GM04504 (cell line): ENCODE data around the gene ARPC2.
A peak's percentile ranks its signal among the peaks of the same experiment; 100 is the strongest.
"Not testable (repeated sequence)": the region's sequence is repeated elsewhere in the genome, so short reads cannot be mapped to it uniquely, and the experiment has no call there.

Experiments used
- DNase-seq: peaks from one replicate; pipeline ENCODE4 v3.0.0-alpha.2; 2012; ENCODE audit warnings: low read depth

ARPC2 gene

DNA sequence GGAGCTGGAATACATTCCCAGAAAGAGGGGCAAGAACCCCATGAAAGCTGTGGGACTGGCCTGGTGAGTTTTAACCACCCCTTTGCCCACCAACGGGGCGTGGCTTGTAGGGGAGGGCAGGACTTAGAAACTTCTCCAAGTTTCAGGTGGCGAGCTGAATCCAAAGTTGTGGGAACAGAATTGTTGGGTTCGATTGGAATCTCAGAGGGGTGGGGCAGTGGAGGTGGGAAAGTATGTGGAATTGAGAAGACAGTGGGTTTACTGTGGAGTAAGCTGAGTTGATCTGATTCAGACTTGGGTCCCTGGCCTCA lies 54.5 kb downstream of the ARPC2 start:
- no peak for DNase-seq

DNA sequence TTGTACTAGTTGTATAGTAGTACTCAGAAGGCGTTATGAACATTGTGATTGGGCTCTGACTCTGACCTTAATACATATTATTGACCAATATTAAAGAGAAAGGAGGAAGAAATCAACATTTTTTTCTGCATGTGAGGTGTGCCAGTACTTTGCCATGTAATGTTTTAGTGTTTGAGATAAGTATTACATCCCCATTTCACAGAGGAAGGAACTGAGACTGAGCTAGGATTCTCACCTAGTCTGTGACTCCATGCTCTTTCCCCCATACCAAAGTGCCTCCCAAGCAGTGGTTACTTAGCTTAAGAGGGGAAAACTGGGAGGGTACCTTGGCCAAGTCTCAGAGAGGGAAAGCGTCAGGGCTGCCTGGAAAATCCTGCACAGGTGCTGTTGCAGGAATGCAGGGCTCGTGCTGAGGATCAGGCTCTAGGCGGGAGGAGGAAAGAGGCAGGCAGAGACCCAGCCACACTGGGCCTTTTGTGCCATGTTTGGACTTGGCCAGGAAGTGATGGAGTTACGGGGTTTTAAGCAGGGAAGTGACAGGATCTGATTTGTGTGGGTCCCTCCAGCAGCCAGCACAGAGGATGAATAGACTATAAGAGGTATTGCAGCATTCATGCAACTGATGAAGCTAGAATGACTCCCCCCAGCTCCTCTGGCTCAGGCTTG lies 55.0 kb downstream of the ARPC2 start:
- no peak for DNase-seq

DNA sequence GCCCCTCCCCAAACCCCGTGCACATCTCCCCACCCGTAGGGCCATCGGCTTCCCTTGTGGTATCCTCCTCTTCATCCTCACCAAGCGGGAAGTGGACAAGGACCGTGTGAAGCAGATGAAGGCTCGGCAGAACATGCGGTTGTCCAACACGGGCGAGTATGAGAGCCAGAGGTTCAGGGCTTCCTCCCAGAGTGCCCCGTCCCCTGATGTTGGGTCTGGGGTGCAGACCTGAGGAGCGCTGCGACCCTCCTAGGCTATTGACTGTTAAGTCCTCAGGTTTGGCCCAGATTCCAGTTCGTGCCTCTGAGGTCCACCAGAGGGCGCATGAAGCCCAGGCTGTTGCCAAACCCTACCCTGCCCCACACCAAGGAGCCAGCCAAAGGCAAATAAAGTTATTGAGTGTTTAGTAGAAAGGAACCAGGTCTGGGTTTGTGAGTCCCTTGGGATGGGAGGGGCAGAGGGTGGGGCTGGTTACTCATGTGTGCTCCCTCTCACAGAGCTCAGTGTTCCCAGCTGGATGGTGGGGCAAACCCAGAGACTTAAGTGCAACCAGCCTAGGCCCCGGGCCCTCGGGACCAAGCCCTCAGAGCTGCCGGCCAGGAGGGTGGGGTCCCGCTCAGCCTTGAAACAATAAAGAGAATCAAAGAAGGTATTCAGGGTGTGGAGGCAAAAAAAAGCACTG lies 55.7 kb downstream of the ARPC2 start:
- peak; percentile 96 for DNase-seq

DNA sequence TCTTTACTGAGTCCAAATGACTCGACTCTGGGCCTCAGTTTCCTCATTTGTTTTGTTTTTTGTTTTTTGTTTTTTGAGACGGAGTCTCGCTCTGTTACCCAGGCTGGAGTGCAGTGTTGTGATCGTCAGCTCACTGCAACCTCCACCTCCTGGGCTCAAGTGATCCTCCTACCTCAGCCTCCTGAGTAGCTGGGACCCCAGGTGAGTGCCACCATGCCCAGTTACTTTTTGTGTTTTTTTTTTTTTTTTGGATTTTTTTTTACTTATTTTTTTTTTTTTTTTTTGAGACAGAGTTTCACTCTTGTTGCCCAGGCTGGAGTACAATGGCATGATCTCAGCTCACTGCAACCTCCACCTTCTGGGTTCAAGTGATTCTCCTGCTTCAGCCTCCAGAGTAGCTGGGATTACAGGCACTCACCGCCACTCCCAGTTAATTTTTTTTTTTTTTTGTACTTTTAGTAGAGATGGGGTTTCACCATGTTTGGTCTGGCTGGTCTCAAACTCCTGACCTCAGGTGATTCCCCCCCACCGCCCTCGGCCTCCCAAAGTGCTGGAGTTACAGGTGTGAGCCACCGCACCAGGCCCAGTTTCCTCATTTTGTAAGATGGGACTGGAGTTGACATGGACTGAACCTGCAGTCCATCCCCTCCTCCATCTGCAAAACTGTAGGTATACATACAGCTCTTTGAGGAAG lies 56.4 kb downstream of the ARPC2 start:
- not testable (repeated sequence) for DNase-seq

DNA sequence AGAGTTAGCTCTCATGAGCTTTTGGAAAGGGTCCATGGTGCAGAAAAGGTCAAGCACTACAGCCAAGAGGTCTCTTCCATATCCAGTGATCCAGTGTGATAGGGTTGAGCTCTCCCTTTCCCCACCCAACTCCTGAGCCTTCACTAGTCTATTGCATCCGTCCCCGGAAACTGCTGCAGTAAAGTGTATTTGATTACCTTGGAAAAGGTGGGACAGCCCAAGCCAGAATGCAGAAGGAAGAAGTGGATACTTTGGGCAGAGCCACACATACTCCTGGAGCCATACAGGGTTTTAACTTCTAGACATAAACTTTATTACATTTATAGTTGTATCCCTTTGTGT lies 56.9 kb downstream of the ARPC2 start:
- DNase-seq = no peak

DNA sequence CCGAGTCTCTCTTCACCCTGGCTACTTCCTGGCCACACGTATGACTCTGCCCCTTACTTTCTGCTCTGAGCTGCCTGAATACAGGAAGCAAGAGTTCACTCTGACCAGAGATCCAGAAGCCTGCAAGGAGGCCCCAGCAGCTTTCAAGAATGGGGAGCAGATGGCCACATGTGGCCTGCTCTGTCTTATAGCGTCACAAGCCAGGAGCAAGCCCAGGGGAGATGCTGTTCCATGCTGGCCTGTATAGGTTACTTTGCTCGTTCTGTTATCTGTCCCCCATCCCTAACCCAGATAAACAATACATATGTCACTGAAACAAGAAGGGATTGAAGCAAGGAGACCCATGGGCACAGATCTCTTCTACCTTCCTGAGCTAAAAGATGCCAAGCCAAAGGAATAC lies 57.6 kb downstream of the ARPC2 start:
- DNase-seq = no peak

DNA sequence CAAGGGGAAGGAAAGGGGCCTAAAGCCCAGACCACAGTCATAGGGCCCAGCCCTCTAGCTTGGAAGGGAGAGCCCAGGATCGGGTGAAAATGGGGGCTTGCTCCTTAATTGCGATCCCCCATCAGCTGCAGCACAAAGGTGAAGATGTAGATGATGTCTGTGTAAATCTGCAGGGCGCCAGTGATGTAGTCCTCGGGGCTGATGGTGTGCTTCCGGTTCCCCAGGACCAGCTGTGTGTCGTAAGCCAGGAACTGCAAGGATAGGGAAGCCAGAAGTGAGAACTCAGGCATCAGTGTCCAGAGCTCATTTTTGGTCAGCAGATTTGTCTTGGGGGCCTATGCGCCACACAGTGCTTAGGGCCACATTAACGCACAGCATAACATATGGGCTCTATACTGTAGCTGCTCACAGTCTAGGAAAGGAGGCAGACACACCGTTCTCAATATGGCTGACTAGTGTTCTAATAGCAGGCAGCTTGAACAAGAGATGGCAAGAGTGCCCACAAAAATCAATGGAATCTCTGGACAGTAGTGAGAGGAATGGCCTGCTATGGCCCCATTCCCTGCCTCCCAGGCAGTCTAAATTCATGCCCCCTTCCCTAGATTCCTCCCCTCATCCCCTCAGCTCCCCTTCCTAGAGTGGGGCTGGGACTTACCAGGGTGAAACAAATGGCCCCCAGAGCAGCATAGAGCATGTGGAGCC lies 58.5 kb downstream of the ARPC2 start:
- no peak for DNase-seq

DNA sequence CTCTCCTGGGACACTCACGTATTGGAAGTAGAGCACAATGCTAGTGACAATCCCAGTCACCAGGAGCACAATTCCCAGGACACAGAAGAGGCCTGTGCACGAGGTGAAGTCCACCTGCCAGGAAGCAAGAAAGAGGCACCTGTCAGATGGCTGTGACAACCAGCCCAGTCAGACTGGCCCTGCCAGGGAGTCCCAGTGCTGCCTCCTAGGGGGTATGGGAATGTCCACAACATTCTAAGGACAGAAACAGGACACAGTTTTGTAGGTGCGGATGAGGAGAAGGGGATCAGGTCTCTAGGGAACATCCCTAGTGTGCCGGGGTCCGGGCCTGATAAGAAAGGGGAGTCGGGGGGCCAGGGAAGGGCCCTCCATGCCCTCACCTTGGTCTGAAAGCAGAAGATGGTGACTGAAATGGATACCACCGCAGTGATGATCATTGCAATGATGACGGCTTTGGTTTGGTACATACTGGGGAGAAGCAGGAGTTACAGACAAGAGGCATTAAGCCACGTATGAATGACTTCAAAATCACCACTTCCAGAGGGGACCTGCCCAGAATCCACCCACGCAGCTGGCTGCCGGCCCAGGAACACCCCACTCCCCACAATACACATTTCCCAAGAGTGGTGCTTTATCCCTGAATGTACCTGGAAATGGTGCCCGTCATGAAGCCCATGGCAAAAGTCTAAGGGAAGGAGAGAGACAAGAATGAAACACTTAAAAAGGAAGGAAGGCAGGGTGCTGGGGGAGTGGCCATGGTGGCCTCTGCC lies 60.2 kb downstream of the ARPC2 start:
- DNase-seq = no peak

DNA sequence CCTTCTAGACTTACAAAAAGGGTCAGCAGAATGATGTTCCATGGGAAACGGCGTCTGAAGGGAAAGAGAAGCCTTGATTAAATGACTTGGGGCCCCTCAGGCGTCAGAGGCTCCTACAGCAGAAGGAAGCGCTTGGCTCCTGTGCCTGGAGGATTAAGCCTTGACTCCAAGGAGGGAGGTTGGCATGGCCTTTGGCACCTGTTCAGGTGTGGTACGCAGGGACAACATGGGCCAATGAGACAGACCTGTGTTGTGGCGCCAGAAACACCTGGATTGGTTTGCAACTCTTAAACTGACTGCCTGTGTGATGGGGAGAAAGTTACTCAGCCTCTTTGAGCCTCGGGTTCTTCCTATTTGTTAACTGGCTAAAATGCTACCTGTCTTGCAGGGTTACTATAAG lies 60.9 kb downstream of the ARPC2 start:
- DNase-seq = no peak

DNA sequence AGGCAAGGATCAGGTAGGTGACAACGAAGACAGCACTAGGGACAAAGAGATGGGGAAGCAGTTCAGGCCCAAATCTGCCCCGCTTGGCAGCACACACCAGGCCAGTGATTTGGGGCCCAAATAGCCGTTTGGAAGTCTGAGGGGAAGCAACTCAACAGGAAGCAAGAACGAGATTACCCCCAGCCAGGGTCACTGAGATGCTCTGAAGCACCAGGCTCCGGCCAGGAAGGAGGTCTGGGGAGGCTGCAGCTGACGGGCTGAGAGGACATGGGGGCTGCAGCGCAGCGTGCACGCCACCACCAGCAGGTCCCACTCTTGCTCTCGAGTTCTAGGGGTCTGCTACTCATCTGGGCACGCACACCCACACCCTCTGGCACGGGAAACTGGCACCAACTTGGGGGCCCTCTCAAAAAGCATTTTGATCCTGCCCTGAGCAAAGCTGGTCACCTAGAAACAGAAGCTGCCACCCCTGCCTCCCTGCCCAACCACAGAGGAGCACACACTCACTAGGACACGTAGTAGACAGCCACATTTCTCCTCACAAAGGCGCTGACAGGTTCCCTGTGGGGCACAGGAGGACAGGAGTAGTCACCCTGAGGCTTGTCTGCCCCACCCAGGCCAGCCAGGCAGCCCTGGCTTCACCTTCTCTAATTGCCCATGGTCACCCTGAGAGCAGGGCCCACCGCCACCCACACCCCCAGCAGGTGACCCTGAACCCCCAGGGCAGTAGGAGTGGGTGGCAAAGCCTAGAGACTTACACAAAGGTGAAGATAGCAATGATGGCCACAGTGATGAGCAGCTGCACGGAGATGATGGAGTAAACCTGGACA lies 61.8 kb downstream of the ARPC2 start:
- no peak for DNase-seq

DNA sequence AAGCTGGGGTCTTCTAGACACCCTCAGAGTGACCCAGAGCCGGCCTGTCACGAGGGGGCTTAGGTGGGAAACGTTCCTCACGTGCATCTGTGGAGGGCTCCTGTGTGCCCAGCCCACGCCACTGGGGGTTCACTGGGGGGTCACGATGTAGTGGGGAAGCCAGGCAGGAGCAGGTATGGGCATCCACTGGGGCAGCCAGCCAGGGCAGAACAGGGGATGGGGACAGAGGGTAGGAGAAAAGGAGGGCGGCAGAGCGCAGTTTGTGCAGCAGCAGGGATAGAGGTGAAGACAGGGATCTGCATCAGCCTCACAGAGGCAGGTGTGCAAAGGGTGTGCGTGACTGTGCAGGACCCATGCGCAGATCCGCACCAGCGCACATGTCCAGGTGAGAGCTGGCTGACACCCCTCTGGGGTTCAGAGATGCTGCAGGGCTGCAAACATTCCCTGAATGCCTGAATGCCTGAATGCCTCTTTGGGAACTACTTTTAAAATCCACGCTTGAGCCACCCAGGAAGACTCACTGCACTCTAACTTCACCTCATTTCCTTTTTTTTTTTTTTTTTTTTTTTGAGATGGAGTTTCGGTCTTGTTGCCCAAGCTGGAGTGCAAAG lies 63.4 kb downstream of the ARPC2 start:
- no peak for DNase-seq

DNA sequence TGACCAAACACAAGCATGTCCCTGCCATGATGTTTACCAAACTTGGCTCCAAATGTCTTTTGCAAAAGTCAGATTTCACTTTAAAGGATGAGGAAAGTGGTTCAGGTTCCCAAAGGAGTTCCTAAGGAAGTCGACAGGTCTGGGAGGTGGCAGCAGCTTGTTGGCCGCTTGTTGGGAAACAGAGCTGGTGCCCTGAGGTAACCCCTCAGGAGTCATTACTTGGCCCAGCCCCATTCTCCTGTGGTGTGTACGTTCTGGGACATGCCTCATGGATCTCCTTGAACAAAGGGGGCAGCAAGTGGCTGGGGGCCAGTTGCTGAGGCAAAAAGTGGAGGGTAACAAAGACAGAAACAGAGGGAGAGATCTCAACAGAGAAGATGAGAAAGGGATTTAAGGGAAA lies 64.5 kb downstream of the ARPC2 start:
- no peak for DNase-seq

DNA sequence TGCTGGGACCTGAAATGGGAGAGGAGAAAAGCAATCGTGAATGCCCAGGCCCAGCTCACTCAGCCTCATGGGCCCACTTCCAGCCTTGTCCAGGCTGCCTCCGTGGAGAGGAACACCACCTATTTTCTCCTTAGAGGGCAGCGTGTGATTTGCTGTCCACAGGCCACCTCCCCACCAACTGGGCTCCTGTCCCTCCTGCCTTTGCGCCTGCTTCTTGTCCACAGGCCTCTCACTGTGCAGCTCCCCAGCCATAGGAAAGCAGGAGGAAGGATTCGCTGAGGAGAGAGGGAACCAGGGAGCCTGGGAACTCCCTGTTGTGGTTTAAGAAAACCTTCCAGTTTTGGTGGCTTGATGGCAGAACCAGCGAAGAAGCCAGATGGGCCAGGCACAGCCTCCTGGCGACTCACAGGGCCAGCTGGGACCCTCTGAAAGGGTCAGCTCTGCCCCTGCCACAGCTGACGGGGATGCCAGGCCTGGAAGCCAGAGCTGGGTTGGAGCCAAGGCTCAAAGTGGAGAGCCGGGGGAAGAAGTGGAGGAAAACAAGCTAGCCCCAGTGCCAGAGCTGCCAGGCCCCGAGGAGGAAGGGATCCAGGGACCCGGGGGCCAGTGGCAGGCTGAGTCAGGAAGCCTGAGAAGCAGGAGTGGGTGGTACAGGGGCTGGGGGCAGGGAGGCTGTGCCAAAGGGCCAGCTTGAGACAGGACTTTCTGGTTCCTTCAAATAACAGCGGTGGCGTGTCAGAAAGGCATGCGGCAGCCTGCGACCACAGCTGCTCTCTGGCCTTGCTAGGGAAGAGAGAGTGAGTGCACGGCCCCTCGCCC lies 65.4 kb downstream of the ARPC2 start:
- DNase-seq = no peak

DNA sequence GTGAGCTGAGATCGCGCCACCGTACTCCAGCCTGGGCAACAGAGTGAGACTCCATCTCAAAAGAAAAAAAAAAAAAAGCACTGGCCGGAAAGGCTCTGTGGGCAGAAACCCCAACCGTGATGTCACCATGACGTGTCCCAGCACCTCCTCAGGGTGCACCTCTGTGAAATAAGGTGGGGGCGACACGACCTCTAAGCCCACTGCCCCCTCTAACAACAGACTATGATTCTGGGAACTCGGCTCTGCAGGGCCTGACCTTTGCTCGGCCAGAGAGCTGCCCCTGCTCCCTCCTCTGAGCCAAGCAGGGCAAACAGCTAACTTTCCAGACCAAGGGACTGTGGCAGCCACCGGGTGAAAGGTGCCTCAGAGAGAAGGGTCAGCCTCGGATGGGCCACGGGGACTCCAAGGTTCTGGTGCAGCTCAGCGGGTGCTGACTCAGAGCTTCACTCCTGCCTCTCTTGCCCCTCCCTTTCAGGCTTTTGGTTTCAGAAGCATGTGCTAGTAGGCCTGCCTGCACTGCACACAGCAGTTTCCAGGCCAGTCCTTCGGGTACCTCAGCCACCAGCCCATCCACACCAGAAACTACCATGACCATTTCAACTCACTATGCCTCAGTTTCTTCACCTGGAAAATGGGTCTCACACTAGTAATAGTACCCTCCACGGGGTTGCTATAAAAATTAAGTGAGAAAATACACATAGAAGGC lies 67.3 kb downstream of the ARPC2 start:
- no peak for DNase-seq

DNA sequence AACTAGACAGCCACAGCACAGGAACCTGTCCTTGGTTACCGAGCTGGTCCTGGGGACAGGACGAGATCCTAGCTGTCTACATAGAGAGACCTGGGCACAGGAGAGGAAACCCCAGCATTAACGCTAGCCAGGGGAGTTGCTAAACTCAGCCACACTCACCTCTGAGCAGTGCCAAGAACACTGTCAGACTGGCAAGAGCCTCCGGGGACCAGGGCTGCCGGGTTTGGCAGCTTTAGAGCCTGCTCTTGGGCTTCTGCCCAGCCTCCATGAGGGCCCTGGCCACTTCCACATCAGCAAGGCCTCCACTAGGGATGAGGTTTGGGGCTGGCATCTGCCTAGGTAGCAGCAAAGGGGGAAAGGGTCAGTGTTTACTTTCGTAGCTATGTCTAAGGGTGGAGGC lies 68.6 kb downstream of the ARPC2 start:
- no peak for DNase-seq

DNA sequence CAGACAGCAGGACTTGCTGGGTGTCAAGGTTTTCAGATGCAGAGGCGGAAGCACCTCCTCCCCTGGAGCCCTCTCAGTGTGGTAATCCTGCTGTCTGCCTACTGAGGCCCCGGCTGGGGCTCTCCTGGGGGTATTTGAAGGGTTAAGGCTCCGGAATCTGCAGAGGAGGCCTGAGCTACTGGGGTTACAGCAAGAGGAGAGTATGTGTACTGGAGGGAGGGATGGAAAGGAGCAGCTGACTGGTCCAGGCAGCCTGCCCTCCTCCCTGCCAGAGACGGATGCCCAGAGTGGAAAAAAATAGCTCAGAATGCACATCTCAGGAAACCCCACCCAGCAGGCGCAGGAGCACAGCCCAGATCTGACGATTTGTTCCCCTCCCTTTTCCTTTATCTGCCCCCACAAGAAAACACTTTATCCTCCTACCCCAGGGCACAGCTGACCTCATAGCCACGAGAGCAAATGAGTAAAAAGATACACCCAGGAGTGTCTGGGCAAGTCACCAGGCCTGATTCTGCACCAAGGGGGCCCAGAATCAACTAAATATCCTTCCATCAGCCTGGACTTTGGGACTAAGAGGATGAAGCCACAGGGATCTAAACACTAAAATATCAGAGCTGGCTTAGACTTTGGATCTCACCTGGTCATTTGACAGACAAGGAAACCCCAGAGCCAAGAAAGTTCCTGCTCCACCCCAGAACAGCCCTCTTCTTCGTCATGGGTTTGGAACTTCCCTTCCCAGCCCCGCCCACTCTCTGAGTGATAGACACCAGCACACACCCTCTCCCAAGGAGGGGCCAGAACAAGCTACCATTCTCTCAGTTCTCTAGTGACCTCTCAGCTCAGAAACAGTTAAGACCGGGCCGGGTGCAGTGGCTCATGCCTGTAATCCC lies 69.8 kb downstream of the ARPC2 start:
- peak; percentile 90 for DNase-seq

DNA sequence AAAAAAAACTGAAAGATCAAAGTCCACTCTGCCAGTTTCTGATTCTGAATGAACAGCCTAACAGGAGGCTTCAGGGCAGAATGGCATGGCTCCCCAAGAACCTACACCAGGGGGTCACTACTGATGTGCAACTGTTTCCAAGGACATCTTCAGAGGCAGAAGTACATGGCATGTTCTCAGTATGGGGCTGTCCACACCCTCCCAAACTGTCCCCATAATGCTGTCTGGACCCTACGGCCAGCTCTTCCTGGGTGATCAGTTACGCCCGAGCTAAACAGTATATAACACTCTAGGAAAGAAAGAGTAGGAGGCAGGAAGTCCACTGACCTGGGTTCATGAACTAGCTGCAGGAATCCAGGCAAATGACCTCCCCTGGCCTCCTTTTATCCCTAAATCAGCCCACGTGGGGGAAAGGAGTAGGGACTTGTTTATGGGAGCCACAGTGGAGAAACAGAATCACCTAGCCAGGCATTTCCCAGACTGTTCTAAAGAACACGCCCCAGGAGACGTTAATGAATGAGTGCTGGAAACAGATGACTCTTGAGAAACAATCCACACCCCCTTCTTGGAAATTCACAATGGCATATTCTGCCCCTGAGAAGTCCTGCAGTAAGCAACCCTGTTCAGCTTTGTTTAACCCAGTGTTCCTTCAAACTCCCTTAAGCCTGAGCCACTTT lies 72.8 kb downstream of the ARPC2 start:
- DNase-seq = no peak
